DOHH2 (cell line): ENCODE results near the gene SPEM3.

ENCODE experiments used
- H3F3A ChIP-seq: fragments of 200-600 bp; sonication (generic), shearing (Covaris generic); 2 replicates; pipeline ENCODE4 v1.6.0; 2016; ENCODE audit warnings: antibody characterized with exemption, mild to moderate bottlenecking; ENCODE audit not compliant: control insufficient read depth, insufficient read depth
- H3K27ac ChIP-seq: fragments of 200-600 bp; sonication (generic); 2 replicates; pipeline ENCODE4 v1.5.1; 2014; ENCODE audit warnings: low read depth, mild to moderate bottlenecking, low read length, moderate library complexity
- H3K27me3 ChIP-seq: fragments of 200-600 bp; sonication (generic); 2 replicates; pipeline ENCODE4 v1.6.1; 2014; ENCODE audit warnings: mild to moderate bottlenecking, low read length, mixed read lengths; ENCODE audit not compliant: control insufficient read depth
- H3K36me3 ChIP-seq: fragments of 200-600 bp; sonication (generic); 2 replicates; pipeline ENCODE4 v1.6.1; 2014; ENCODE audit warnings: mild to moderate bottlenecking, low read length, moderate library complexity, mixed read lengths; ENCODE audit not compliant: control insufficient read depth
- H3K4me1 ChIP-seq: fragments of 200-600 bp; sonication (generic); 2 replicates; pipeline ENCODE4 v1.6.1; 2014; ENCODE audit warnings: mild to moderate bottlenecking, low read length, mixed read lengths; ENCODE audit not compliant: control insufficient read depth
- H3K4me2 ChIP-seq: fragments of 200-600 bp; sonication (generic); 2 replicates; pipeline ENCODE4 v1.6.0; 2014; ENCODE audit warnings: mild to moderate bottlenecking, low read length, moderate library complexity
- H3K4me3 ChIP-seq: fragments of 200-600 bp; sonication (generic); 2 replicates; pipeline ENCODE4 v1.5.1; 2014; ENCODE audit warnings: mild to moderate bottlenecking, low read length, mixed read lengths
- H3K79me2 ChIP-seq: fragments of 200-600 bp; sonication (generic); 2 replicates; pipeline ENCODE4 v1.6.1; 2014; ENCODE audit warnings: mild to moderate bottlenecking, low read length, mixed read lengths; ENCODE audit not compliant: control insufficient read depth
- H3K9me2 ChIP-seq: fragments of 200-600 bp; sonication (generic); replicated peaks from 2 replicates; pipeline ENCODE4 v1.6.1; 2014; ENCODE audit warnings: mild to moderate bottlenecking, low read length, mixed read lengths; ENCODE audit not compliant: control insufficient read depth
- H3K9me3 ChIP-seq: fragments of 200-600 bp; sonication (generic); 2 replicates; pipeline ENCODE4 v1.6.1; 2014; ENCODE audit warnings: antibody characterized with exemption, low read length, mixed read lengths; ENCODE audit not compliant: control insufficient read depth, insufficient read depth
- H4K20me1 ChIP-seq: fragments of 200-600 bp; sonication (generic); 2 replicates; pipeline ENCODE4 v1.6.0; 2014; ENCODE audit warnings: low read depth, mild to moderate bottlenecking, antibody characterized with exemption, low read length, moderate library complexity; ENCODE audit not compliant: control insufficient read depth, insufficient read depth
- CTCF ChIP-seq: fragments of 200-600 bp; sonication (generic); IDR thresholded peaks from one replicate; pipeline ENCODE4 v1.5.1; 2014; ENCODE audit warnings: antibody characterized with exemption, mild to moderate bottlenecking, low read depth, low read length; ENCODE audit not compliant: poor library complexity, severe bottlenecking
- EZH2phosphoT487 ChIP-seq: fragments of 200-600 bp; sonication (generic); IDR thresholded peaks from 2 replicates; pipeline ENCODE4 v1.6.1; 2017; ENCODE audit warnings: borderline replicate concordance, mild to moderate bottlenecking, antibody characterized with exemption, low read length, moderate library complexity, mixed read lengths

SPEM3 gene

GRCh38 chr17:7406235-7406825 is 22.3 kb upstream of the SPEM3 start:
- no peak for TF ChIP-seq CTCF
- Histone ChIP-seq H3F3A (0 out of 2 replicates have a peak, but pooled peaks cover 2% of the 10 kb centered on the region), H3K4me2 (no peak overlapping the region), H3K4me3 (no peak overlapping the region), H3K79me2 (peaks cover 9% of the 10 kb centered on the region), H3K9me2 (no peaks in the 10 kb centered on the region), H3K9me3 (no peaks in the 10 kb centered on the region), H4K20me1 (no peaks in the 10 kb centered on the region), H3K27ac (no peak overlapping the region), H3K4me1 (peaks cover 11% of the 10 kb centered on the region), H3K36me3 (0 out of 2 replicates have a peak, but pooled peaks cover 4% of the 10 kb centered on the region), H3K27me3 (no peaks in the 10 kb centered on the region)

GRCh38 chr17:7407082-7407481 is 21.6 kb upstream of the SPEM3 start:
- no peak overlapping the region for H3K27ac ChIP-seq
- H3F3A ChIP-seq: no peaks in the 10 kb centered on the region
- no peaks in the 10 kb centered on the region for H3K27me3 ChIP-seq
- H4K20me1 ChIP-seq: no peaks in the 10 kb centered on the region
- no peaks in the 10 kb centered on the region for H3K9me3 ChIP-seq
- H3K4me3 ChIP-seq: no peak overlapping the region
- peaks cover 11% of the 10 kb centered on the region for H3K4me1 ChIP-seq
- TF ChIP-seq CTCF (no peak), EZH2phosphoT487 (no peak)
- no peak overlapping the region for H3K4me2 ChIP-seq
- 0 out of 2 replicates have a peak, but pooled peaks cover 4% of the 10 kb centered on the region for H3K36me3 ChIP-seq
- H3K9me2 ChIP-seq: no peaks in the 10 kb centered on the region
- H3K79me2 ChIP-seq: peaks cover 9% of the 10 kb centered on the region

- Histone ChIP-seq H3K9me3 (no peaks in the 10 kb centered on the region), H3K79me2 (peaks cover 9% of the 10 kb centered on the region), H3F3A (0 out of 2 replicates have a peak, but pooled peaks cover 2% of the 10 kb centered on the region), H3K27me3 (no peaks in the 10 kb centered on the region), H3K4me3 (no peak within 1 kb of the TSS), H3K4me2 (no peak within 1 kb of the TSS), H4K20me1 (no peaks in the 10 kb centered on the region), H3K4me1 (peaks cover 10% of the 10 kb centered on the region), H3K9me2 (no peaks in the 10 kb centered on the region), H3K36me3 (0 out of 2 replicates have a peak, but pooled peaks cover 4% of the 10 kb centered on the region), H3K27ac (no peak within 1 kb of the TSS)
- TF ChIP-seq EZH2phosphoT487: no peak
Measured at GRCh38 chr17:7407485-7408251, 21.0 kb upstream of the SPEM3 start, which contains the start of gene NLGN2. TSS of gene NLGN2 (plus strand) at chr17:7407845. CDS start at chr17:7408256, 411 bp downstream.

GRCh38 chr17:7408252-7408727 is 20.4 kb upstream of the SPEM3 start:
- 0 out of 2 replicates have a peak, but pooled peaks cover 2% of the 10 kb centered on the region for H3F3A ChIP-seq

More at GRCh38 chr17:7408252-7408727, 20.4 kb upstream of the SPEM3 start:
- Histone ChIP-seq H3K36me3 (no peaks in the 10 kb centered on the region), H3K4me1 (peaks cover 4% of the 10 kb centered on the region), H3K4me3 (no peak overlapping the region), H3K9me2 (no peaks in the 10 kb centered on the region), H4K20me1 (no peaks in the 10 kb centered on the region), H3K27ac (no peak overlapping the region), H3K79me2 (peaks cover 2% of the 10 kb centered on the region), H3K27me3 (no peaks in the 10 kb centered on the region), H3K9me3 (no peaks in the 10 kb centered on the region), H3K4me2 (no peak overlapping the region)
- no peak for TF ChIP-seq EZH2phosphoT487
- TF ChIP-seq CTCF: no peak
